ENCODE data around the gene CPNE7.

Gene CPNE7

DNA sequence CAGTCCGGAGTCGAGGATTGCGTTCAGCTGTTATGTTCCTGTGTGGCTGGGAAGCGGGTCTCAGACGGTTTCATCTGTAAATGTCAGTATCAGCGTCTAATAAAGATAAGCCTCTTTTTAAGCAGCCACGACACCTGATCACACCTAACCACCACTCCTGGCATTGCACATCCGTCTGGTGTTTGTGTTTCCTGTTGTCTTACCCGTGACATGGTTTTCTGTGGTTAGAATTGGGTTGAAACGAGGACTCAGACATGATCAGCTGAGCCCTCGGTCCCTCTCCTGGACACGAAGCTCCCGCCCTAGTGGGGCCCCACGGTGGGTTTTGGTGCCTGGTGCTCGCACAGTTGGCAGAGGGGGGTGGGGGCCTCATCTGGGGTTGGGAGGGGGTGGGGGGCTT, 18.3 kb downstream of the CPNE7 start:
- TF ChIP-seq FOXP2 (optimal IDR thresholded peaks at IDR 0.05; ENCODE audit: borderline replicate concordance, extremely low read depth, extremely low read length, insufficient read depth): no peak
- TF ChIP-seq TAF1 (IDR thresholded peaks at IDR 0.05; ENCODE audit: borderline replicate concordance, insufficient read depth, low read length): no peak
- TF ChIP-seq, protein P1, sequence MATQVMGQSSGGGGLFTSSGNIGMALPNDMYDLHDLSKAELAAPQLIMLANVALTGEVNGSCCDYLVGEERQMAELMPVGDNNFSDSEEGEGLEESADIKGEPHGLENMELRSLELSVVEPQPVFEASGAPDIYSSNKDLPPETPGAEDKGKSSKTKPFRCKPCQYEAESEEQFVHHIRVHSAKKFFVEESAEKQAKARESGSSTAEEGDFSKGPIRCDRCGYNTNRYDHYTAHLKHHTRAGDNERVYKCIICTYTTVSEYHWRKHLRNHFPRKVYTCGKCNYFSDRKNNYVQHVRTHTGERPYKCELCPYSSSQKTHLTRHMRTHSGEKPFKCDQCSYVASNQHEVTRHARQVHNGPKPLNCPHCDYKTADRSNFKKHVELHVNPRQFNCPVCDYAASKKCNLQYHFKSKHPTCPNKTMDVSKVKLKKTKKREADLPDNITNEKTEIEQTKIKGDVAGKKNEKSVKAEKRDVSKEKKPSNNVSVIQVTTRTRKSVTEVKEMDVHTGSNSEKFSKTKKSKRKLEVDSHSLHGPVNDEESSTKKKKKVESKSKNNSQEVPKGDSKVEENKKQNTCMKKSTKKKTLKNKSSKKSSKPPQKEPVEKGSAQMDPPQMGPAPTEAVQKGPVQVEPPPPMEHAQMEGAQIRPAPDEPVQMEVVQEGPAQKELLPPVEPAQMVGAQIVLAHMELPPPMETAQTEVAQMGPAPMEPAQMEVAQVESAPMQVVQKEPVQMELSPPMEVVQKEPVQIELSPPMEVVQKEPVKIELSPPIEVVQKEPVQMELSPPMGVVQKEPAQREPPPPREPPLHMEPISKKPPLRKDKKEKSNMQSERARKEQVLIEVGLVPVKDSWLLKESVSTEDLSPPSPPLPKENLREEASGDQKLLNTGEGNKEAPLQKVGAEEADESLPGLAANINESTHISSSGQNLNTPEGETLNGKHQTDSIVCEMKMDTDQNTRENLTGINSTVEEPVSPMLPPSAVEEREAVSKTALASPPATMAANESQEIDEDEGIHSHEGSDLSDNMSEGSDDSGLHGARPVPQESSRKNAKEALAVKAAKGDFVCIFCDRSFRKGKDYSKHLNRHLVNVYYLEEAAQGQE (IDR thresholded peaks at IDR 0.05; ENCODE audit: insufficient read depth in 1 of 2, low read depth in 2 of 2, low read length in 2 of 2): no peak
- TF ChIP-seq POLR2AphosphoS5 (IDR thresholded peaks at IDR 0.05; ENCODE audit: low read depth, low read length): no peak
- TF ChIP-seq SIN3A (IDR thresholded peaks at IDR 0.05; ENCODE audit: borderline replicate concordance, insufficient read depth, low read length): no peak

DNA sequence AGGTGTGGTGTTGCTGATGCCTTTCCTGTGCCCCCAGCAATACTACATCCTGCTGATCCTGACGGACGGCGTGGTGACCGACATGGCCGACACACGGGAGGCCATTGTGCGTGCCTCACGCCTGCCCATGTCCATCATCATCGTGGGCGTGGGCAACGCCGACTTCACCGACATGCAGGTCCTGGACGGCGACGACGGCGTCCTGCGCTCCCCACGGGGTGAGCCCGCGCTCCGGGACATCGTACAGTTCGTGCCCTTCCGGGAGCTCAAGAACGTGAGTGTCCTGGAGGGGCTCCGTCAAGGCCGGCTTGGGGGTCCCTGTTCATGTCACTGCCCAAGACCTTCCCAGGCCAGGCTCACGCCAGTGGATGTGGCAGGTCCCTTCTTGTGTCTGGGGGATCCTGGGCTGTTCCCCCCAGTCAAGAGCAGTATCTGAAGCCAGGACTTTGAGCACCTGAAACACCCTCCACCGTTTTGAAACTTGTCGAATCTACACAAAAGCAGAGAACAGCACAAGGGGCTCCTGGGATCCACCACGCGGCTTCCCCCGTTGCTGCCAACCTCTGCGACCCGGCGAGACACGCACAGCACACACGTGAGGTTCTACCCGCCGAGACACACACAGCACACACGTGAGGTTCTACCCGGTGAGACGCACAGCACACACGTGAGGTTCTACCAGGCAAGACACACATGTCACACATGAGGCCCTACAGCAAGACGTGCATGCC, 19.9 kb downstream of the CPNE7 start:
- TF ChIP-seq POLR2AphosphoS5 (IDR thresholded peaks at IDR 0.05; ENCODE audit: low read depth, low read length): no peak
- TF ChIP-seq TAF1 (IDR thresholded peaks at IDR 0.05; ENCODE audit: borderline replicate concordance, insufficient read depth, low read length): no peak
- no peak for TF ChIP-seq FOXP2 (optimal IDR thresholded peaks at IDR 0.05; ENCODE audit: borderline replicate concordance, extremely low read depth, extremely low read length, insufficient read depth)
- TF ChIP-seq, protein P1 (IDR thresholded peaks at IDR 0.05; ENCODE audit: insufficient read depth in 1 of 2, low read depth in 2 of 2, low read length in 2 of 2): no peak
- no peak for TF ChIP-seq SIN3A (IDR thresholded peaks at IDR 0.05; ENCODE audit: borderline replicate concordance, insufficient read depth, low read length)

DNA sequence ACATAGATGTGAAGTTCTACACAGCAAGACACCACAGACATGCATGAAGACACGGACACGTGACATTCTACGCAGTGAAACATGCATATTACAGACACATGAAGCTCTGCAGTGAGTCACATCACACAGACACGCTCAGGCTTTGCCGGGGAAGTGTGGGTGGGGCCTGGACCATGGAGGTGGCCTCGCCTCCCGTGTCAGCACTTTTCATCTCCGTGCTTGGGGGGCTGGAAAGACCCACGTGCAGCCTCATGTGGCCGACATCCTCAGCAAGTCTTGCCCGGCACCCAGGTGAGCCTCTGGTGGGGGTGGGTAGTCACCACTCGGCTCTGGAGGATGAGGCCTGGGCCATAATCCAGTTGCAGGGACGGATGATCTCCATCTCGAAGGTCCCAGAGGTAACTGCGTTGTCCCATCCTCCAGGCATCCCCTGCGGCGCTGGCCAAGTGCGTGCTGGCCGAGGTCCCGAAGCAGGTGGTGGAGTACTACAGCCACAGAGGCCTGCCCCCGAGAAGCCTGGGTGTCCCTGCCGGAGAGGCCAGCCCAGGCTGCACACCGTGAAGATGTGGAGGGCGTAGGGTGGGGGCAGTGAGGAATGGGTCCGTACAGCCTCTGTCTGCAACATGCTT, 20.6 kb downstream of the CPNE7 start:
- TF ChIP-seq FOXP2 (optimal IDR thresholded peaks at IDR 0.05; ENCODE audit: borderline replicate concordance, extremely low read depth, extremely low read length, insufficient read depth): no peak
- TF ChIP-seq TAF1 (IDR thresholded peaks at IDR 0.05; ENCODE audit: borderline replicate concordance, insufficient read depth, low read length): no peak
- TF ChIP-seq, protein P1 (IDR thresholded peaks at IDR 0.05; ENCODE audit: insufficient read depth in 1 of 2, low read depth in 2 of 2, low read length in 2 of 2): no peak
- no peak for TF ChIP-seq POLR2AphosphoS5 (IDR thresholded peaks at IDR 0.05; ENCODE audit: low read depth, low read length)

DNA sequence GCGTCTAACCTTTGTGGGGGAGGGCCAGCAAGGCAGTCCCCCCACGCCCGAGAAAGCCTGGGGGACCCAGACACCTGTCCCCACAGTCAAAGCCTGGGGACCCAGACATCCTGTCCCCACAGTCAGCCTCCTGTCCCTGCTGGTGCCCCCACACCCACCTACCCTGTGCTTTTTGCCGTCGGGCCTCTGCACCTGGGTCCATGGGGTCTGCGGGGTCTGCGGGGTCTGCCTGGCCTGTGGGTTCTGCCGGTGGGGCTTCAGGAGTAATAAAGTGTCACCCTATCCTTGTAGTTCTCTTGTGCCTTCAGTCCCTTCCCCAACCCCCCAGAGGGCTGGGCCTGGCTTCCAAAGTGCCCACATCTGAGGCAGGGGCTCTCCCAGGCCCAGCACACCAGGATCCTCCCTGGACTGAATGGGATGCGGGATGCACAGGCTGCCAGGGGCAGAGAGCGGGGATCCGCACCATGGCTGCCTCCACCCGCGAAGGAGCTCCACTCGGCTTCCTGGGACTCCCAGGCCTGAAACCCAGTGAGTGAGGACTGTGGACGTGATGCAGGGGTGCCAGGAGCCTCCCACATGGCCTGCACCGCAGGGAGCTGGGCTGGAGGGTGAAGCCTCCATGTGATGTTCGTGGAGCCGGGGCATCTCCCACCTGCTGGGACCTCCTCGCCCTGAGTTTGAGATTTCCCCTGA, 21.5 kb downstream of the CPNE7 start:
- TF ChIP-seq FOXP2 (optimal IDR thresholded peaks at IDR 0.05; ENCODE audit: borderline replicate concordance, extremely low read depth, extremely low read length, insufficient read depth) (no peak), POLR2AphosphoS5 (IDR thresholded peaks at IDR 0.05; ENCODE audit: low read depth, low read length) (no peak), SIN3A (IDR thresholded peaks at IDR 0.05; ENCODE audit: borderline replicate concordance, insufficient read depth, low read length) (no peak), TAF1 (IDR thresholded peaks at IDR 0.05; ENCODE audit: borderline replicate concordance, insufficient read depth, low read length) (no peak)
- TF ChIP-seq, protein P1 (IDR thresholded peaks at IDR 0.05; ENCODE audit: insufficient read depth in 1 of 2, low read depth in 2 of 2, low read length in 2 of 2): no peak

Measured in PFSK-1 (cell line).